GM21367 (cell line): Measurements from ENCODE around the gene IQGAP2.

ENCODE experiments used
- ATAC-seq: cut with Tn5 transposase; IDR thresholded peaks from one replicate; pipeline ENCODE4 v1.9.1; 2021; ENCODE audit not compliant: unreplicated experiment

The IQGAP2 gene

GRCh38 chr5:76681287-76681686 lies 278.2 kb downstream of the IQGAP2 start:
- ATAC-seq: no peak

DNA sequence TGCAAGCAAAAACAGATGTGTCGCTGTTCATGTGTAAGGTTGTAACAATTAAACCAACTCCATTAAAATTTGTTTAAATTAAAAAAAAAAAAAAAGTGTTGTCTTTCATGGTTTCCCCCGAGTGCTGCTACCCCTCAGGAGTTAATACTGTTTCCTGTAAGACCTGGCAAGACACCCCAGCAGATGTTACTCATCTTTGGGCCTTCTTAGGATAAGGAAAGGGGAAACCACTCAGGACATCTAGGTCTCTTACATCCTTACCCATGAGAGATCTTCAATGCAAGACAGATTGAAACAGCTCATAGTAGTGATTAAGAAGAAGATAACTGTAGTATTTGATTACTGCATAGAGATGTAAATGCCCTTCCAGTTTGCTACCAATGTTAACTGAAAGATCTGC lies 279.3 kb downstream of the IQGAP2 start:
- no peak for ATAC-seq

DNA sequence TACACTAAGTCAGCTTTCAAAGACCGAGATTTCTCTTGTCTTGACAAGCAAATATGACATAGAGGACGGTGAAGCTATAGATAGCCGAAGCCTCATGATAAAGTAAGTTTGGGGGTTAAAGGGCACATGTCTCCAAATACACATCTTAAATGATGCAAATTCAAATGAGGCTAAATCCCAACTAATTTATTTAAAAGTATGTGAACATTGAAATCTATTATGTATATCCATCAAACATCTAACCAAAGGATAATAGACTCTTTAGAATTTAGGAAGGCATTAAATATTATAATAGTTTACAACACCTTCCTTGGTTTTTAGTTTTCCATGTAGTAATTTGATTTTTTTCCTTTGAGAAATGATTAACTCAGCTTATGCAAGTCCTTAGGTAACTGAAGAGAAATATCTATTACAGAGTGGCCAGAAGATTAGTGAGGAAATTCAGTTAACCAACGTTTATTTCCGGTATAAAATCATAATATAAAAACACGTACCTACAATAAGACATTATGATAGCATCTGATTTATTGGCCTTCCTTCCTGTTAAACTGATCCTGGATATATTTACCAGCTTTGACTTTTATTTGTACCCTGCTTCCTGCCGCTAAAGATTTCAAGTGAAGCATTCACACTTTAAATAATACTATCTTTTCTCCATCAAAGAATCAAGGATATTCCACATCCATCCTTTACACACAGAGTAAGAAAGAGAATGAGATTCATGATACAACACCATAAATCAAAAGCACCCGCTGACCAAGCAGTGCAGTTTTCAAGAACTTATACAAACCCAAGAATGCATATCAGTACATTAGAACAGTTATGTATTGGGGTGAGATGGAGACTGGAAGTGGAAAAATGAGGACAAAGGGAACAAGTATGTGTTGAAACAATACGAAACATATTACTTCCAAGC lies 281.0 kb downstream of the IQGAP2 start:
- ATAC-seq: no peak

GRCh38 chr5:76684756-76685519 lies 281.9 kb downstream of the IQGAP2 start:
- ATAC-seq: no peak

GRCh38 chr5:76685704-76686103 lies 282.6 kb downstream of the IQGAP2 start:
- no peak for ATAC-seq

GRCh38 chr5:76688212-76688611 lies 285.1 kb downstream of the IQGAP2 start:
- no peak for ATAC-seq

DNA sequence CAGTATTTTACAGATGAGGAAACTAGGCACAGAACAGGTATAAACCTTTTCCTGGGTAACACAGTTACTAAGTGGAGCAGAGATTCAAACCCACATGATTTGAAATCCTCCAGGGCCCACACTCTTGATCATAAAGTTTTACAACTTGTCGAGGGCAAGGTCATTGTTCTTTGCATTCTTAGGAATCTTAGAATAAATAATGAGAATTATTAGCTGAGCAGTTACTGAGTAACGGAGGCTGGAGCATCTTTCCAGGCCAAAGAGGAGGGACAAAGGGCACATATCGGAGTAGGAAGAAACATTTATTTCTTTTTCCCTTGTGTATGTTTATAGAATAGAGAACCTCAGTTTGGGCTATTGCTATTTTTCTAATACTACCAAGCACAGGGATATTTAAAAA lies 285.8 kb downstream of the IQGAP2 start:
- no peak for ATAC-seq

DNA sequence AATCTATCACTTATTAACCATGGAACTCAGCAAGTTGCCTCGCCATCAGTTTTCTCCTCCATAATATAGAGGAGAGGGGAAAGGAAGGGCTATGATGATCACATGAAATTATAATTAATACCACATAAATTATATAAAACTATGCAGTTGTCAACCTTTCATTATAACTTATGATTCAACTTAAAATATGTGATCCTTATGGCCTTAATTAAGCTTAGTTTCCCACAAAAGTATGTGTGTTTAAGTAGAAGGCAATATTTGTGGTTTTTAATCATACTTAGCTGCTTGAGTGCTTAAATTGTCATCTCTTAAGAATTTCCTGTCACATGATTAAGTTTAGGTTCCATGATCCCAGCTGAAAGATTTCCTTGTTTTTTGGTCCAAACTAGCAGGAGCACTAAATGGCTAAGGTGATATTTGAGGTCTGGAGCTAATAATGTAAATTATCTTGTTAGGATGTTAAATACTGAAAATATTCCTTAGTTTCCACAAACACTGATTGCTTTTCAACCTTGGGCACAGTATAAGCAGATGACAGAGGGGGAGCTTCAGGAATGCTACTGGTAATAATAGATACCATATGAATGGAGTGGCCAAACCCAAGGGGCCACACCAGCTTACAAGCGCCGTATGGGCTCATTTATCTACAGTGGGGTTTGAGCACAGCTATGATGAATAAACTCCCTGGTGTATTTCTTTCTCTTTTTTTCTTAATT lies 286.4 kb downstream of the IQGAP2 start:
- ATAC-seq: no peak

DNA sequence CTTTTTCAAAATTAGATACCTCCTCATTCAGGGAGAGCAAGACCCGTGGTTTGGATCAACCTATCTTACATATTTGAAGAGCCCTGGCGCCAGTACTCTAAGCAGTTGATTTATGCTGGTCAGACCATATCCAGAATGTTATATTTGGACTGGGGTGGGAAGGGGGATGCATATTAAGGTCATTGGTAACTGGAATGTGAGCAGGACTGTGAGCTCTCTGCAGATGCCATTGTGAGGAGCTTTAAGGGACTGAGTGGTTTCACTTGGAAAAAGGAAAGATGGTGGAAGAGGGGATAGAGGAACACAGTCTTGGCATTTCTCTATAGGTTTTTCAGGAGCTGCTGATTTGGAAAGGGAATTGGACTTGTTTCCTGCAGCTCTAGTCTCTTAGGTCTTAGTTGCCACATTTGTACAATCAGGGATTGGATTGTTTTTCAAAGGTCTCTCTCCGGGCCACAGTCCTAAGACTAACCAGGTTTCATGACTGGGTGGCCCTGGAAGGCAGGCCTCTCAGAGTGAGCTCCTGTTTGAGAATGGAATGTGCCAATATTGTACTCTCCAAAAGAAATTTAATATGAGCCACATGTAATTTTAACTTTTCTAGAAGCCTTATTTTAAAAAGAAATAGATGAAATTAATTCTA lies 287.1 kb downstream of the IQGAP2 start:
- no peak for ATAC-seq

DNA sequence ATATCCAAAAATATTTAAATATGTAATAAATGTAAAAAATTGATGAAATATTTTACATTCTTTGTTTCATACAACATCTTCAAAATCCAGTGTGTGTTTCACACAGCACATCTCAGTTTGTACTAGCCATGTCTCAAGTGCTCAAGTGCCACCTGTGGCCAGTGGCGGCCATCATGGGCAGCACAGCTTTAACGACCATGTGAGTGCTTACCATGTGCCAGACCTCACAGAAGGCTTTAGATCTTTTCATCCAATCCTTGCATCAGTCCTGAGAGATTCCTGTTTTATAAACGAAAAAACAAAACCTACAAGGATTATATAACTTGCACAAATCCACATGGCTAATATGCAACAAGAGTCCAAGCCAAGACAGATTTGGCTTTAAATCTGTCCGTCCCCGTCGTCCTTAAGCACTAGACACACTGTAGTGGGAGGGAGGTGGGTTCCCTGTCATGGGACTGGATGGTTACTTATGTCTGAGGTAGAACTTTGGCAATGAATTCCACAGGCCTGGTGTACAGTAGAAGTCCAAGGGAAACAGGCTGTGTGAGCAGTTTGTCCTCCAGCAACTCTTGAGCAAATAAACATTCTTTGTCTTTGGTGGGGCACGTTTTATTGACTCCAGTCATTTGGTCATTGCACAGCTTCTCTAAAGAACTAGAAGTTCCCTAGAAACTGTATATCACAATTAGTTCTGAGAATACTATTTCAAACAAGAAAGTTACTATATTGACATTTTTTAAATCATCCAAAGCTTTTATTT lies 287.8 kb downstream of the IQGAP2 start:
- no peak for ATAC-seq

DNA sequence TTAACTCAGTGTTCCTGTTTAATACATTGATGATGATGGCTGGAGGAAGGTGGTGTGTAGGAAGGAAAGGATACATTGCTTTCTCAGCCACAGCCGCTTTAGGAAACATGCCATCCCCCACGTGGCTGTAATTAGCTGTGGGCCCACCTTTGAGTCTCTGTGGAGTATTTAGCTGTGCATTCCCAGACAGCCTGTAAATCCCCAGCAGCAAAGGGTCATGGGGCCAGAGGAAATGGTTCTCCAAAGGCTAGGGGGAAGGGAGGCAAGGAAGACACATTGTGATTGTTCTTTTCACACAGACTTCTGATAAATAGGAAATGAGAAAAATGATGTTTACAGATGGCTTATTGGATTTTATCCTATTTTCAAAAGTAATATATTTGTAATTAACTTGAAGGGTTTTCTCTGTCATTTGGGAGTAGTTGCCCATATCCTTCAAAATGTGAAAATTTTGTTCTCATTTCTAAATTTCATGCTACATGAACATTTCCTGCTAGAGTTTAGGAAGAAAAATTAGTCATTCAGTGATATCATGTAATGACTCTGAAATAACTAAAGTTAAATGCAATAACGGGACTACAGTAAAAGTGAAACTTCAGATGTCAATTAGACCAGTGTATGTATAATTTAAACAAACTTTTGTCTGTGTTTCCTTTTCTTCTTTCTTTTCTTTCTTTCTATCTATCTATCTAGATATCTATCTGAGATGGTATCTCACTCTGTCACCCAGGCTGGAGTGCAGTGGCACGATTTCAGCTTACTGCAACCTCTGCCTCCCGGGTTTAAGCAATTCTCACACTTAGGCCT lies 288.6 kb downstream of the IQGAP2 start:
- no peak for ATAC-seq

DNA sequence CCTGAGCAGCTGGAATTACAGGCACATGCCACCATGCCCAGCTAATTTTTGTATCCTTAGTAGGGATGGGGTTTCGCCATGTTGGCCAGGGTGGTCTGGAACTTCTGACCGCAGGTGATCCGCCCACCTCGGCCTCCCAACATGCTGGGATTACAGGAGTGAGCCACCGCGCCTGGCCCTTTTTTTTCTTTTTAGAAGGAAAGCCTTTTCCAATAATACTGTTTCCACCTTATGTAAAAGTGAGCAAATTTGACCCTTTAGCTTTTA lies 289.1 kb downstream of the IQGAP2 start:
- no peak for ATAC-seq

DNA sequence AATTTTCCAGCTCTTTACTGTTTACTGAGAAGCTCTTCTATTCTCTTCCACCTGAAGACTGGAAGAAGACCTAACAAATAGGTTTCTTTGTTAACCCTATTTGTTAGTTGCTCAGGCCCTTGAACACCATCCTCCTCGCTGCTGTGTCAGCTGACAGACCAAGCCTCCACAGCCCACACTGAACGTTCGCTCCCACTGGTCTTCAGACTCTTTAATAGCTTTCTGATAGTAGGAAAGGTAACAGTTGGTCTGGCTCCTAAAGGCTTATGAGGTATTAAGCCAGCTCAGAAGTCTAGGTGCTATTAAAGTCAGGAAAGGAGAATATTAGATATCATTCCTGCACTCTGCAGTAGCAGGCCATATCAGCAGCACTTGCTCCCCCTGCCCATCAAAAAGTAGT lies 289.6 kb downstream of the IQGAP2 start:
- ATAC-seq: no peak

DNA sequence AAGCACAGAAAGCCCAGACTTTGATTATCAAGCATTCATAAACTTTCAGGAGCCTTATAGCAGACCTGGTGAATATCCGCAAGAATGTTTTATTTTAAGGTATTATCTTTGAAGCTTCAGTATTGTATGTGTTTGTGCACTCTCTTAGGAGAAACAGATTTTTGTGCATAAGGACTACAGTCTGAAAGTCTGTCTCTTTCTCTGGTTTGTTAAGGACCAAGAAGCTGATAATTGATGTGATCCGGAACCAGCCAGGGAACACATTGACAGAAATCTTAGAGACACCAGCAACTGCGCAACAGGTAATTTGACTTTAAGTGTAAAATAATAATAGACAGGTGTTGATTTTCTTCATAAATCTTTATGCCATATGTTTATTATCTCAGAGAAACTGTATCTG lies 290.1 kb downstream of the IQGAP2 start:
- ATAC-seq: no peak

- no peak for ATAC-seq
Measured at GRCh38 chr5:76694317-76694716, 291.2 kb downstream of the IQGAP2 start.

GRCh38 chr5:76695346-76695745 lies 292.3 kb downstream of the IQGAP2 start:
- no peak for ATAC-seq

- no peak for ATAC-seq
Measured at GRCh38 chr5:76696251-76696650, 293.2 kb downstream of the IQGAP2 start.

GRCh38 chr5:76697670-76698069 lies 294.6 kb downstream of the IQGAP2 start:
- ATAC-seq: no peak

DNA sequence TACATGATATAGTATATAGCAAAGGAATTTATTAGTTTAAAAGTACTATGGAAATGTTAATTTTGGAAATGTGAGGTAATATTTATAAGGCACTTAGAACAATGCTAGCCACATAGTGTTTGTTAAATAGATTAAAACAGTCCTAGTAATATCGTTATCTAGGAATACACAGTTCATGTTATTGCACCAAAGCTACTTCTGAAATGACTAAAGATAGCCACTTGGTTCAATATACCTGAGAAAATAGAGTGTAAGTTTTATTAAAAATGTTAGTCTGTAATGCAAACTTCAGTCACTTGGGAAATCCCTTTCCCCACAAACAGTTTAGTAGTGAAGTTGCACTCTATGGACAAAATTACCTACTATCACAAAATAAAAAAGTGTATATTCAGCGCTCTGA lies 297.5 kb downstream of the IQGAP2 start:
- no peak for ATAC-seq

DNA sequence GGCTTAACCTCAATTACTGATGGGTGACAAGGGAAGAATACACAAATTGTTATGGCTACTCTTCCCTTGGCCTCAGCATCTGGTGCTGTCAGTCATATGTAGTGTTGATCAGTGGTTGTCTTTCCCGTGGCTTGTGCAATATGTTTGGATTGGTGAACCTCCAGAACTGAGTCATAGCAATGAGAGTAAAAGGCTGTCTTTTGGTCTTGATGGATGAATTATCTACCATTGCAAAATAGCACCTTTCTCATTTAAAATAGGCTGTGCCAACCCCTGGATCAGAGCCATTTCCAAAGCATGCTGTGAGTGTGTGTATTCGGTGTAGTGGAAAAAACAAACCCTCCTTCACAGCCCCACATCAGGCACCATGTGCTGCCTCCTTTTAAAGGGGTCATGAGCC lies 298.2 kb downstream of the IQGAP2 start:
- ATAC-seq: no peak
